Activated naive CD8-positive, alpha-beta T cell (primary cell): ENCODE results near the gene CHN2.

Experiments used
- H3K27ac Mint-ChIP-seq: one replicate; pipeline ENCODE4 v1.8.0; 2021; ENCODE audit warnings: mixed read lengths
- H3K27me3 Mint-ChIP-seq: one replicate; pipeline ENCODE4 v1.8.0; 2021; ENCODE audit warnings: mixed read lengths
- H3K36me3 Mint-ChIP-seq: one replicate; pipeline ENCODE4 v1.8.0; 2021; ENCODE audit warnings: mixed read lengths
- H3K4me1 Mint-ChIP-seq: one replicate; pipeline ENCODE4 v1.8.0; 2021; ENCODE audit warnings: low read depth, mixed read lengths
- H3K4me3 Mint-ChIP-seq: one replicate; pipeline ENCODE4 v1.8.0; 2021; ENCODE audit warnings: mild to moderate bottlenecking, mixed read lengths
- H3K9me3 Mint-ChIP-seq: one replicate; pipeline ENCODE4 v1.8.0; 2021; ENCODE audit warnings: low read depth, mixed read lengths

CHN2 gene

GRCh38 chr7:29194594-29195427 lies at the start of gene CHN2:
CHN2 (plus strand) TSS chr7:29194775.
- peak within 1 kb of the TSS; percentile 91 for H3K4me3 Mint-ChIP-seq
- peaks cover 36% of the 10 kb centered on the region for H3K27me3 Mint-ChIP-seq
- H3K4me1 Mint-ChIP-seq: peaks cover 18% of the 10 kb centered on the region
- H3K9me3 Mint-ChIP-seq: no peaks in the 10 kb centered on the region
- no peak within 1 kb of the TSS for H3K27ac Mint-ChIP-seq
- H3K36me3 Mint-ChIP-seq: no peaks in the 10 kb centered on the region

- peaks cover 4% of the 10 kb centered on the region for H3K4me1 Mint-ChIP-seq
- H3K36me3 Mint-ChIP-seq: no peaks in the 10 kb centered on the region
- H3K4me3 Mint-ChIP-seq: no peak overlapping the region
- no peaks in the 10 kb centered on the region for H3K9me3 Mint-ChIP-seq
- peaks cover 24% of the 10 kb centered on the region for H3K27me3 Mint-ChIP-seq
- H3K27ac Mint-ChIP-seq: no peak overlapping the region
These were observed 49.0 kb upstream of the CHN2 start for GRCh38 chr7:29145553-29146056.

GRCh38 chr7:29146057-29146706 lies 48.4 kb upstream of the CHN2 start, which contains the start of gene CPVL:
CPVL (minus strand) TSS chr7:29146537; CDS start chr7:29121061, 25,476 bp downstream.
- Mint-ChIP-seq H3K36me3 (no peaks in the 10 kb centered on the region), H3K4me3 (no peak within 1 kb of the TSS), H3K4me1 (peaks cover 4% of the 10 kb centered on the region), H3K27ac (no peak within 1 kb of the TSS), H3K9me3 (no peaks in the 10 kb centered on the region), H3K27me3 (peaks cover 24% of the 10 kb centered on the region)

GRCh38 chr7:29146888-29147609 lies 47.5 kb upstream of the CHN2 start:
- Mint-ChIP-seq H3K36me3 (no peaks in the 10 kb centered on the region), H3K9me3 (no peaks in the 10 kb centered on the region), H3K27ac (no peak overlapping the region), H3K4me3 (no peak overlapping the region), H3K27me3 (peaks cover 24% of the 10 kb centered on the region), H3K4me1 (peaks cover 4% of the 10 kb centered on the region)

- Mint-ChIP-seq H3K9me3 (no peaks in the 10 kb centered on the region), H3K4me1 (peaks cover 4% of the 10 kb centered on the region), H3K4me3 (no peak overlapping the region), H3K36me3 (no peaks in the 10 kb centered on the region), H3K27ac (no peak overlapping the region), H3K27me3 (peaks cover 21% of the 10 kb centered on the region)
These were observed 46.8 kb upstream of the CHN2 start for GRCh38 chr7:29147821-29148220.

- Mint-ChIP-seq H3K9me3 (no peaks in the 10 kb centered on the region), H3K4me3 (no peak overlapping the region), H3K36me3 (no peaks in the 10 kb centered on the region), H3K4me1 (peaks cover 4% of the 10 kb centered on the region), H3K27me3 (peaks cover 18% of the 10 kb centered on the region), H3K27ac (no peak overlapping the region)
These were observed 45.5 kb upstream of the CHN2 start for GRCh38 chr7:29149036-29149435.

GRCh38 chr7:29150856-29151255 lies 43.7 kb upstream of the CHN2 start:
- H3K4me1 Mint-ChIP-seq: peaks cover 3% of the 10 kb centered on the region
- peaks cover 13% of the 10 kb centered on the region for H3K27me3 Mint-ChIP-seq
- no peak overlapping the region for H3K27ac Mint-ChIP-seq
- no peak overlapping the region for H3K4me3 Mint-ChIP-seq
- no peaks in the 10 kb centered on the region for H3K9me3 Mint-ChIP-seq
- H3K36me3 Mint-ChIP-seq: no peaks in the 10 kb centered on the region

- Mint-ChIP-seq H3K27ac (no peak overlapping the region), H3K27me3 (peaks cover 2% of the 10 kb centered on the region), H3K9me3 (no peaks in the 10 kb centered on the region), H3K36me3 (no peaks in the 10 kb centered on the region), H3K4me3 (no peak overlapping the region), H3K4me1 (peaks cover 4% of the 10 kb centered on the region)
These were observed 40.5 kb upstream of the CHN2 start for GRCh38 chr7:29154076-29154475.

GRCh38 chr7:29156907-29157452 lies 37.6 kb upstream of the CHN2 start:
- Mint-ChIP-seq H3K27ac (no peak overlapping the region), H3K36me3 (no peaks in the 10 kb centered on the region), H3K27me3 (peaks cover 7% of the 10 kb centered on the region), H3K4me1 (peaks cover 4% of the 10 kb centered on the region), H3K9me3 (no peaks in the 10 kb centered on the region), H3K4me3 (no peak overlapping the region)

- H3K4me3 Mint-ChIP-seq: no peak overlapping the region
- no peaks in the 10 kb centered on the region for H3K9me3 Mint-ChIP-seq
- H3K27ac Mint-ChIP-seq: no peak overlapping the region
- peaks cover 4% of the 10 kb centered on the region for H3K4me1 Mint-ChIP-seq
- H3K36me3 Mint-ChIP-seq: no peaks in the 10 kb centered on the region
- H3K27me3 Mint-ChIP-seq: peaks cover 9% of the 10 kb centered on the region
These were observed 35.7 kb upstream of the CHN2 start for GRCh38 chr7:29158795-29159423.

- Mint-ChIP-seq H3K4me1 (peaks cover 4% of the 10 kb centered on the region), H3K27me3 (peaks cover 9% of the 10 kb centered on the region), H3K36me3 (no peaks in the 10 kb centered on the region), H3K9me3 (no peaks in the 10 kb centered on the region), H3K27ac (no peak overlapping the region), H3K4me3 (no peak overlapping the region)
These were observed 34.5 kb upstream of the CHN2 start for GRCh38 chr7:29160080-29160479.

GRCh38 chr7:29161231-29161630 lies 33.3 kb upstream of the CHN2 start:
- Mint-ChIP-seq H3K36me3 (no peaks in the 10 kb centered on the region), H3K4me1 (peaks cover 4% of the 10 kb centered on the region)

GRCh38 chr7:29162577-29162976 lies 32.0 kb upstream of the CHN2 start:
- no peaks in the 10 kb centered on the region for H3K4me1 Mint-ChIP-seq
- H3K27me3 Mint-ChIP-seq: peaks cover 9% of the 10 kb centered on the region
- H3K36me3 Mint-ChIP-seq: no peaks in the 10 kb centered on the region
- no peak overlapping the region for H3K27ac Mint-ChIP-seq
- no peak overlapping the region for H3K4me3 Mint-ChIP-seq
- H3K9me3 Mint-ChIP-seq: no peaks in the 10 kb centered on the region

More at GRCh38 chr7:29161231-29161630, 33.3 kb upstream of the CHN2 start:
- Mint-ChIP-seq H3K9me3 (no peaks in the 10 kb centered on the region), H3K4me3 (no peak overlapping the region), H3K27me3 (peaks cover 9% of the 10 kb centered on the region), H3K27ac (no peak overlapping the region)

GRCh38 chr7:29163854-29164253 lies 30.7 kb upstream of the CHN2 start:
- Mint-ChIP-seq H3K4me3 (no peak overlapping the region), H3K27me3 (peaks cover 9% of the 10 kb centered on the region), H3K27ac (no peak overlapping the region), H3K4me1 (no peaks in the 10 kb centered on the region), H3K36me3 (no peaks in the 10 kb centered on the region), H3K9me3 (no peaks in the 10 kb centered on the region)
